Activated CD8-positive, alpha-beta T cell treated with anti-CD3 and anti-CD28 coated beads for 36 hours (primary cell): Measurements from ENCODE around the gene PLEKHB1. TPM values are rescaled to one million over a fixed set of nuclear protein-coding genes. Genes with fewer than 3 reads are reported as not detected.

Experiments
- ATAC-seq: fragments of 200-7000 bp; cut with Tn5 transposase; one replicate; pipeline ENCODE4 v1.10.0; 2021; ENCODE audit warnings: mild to moderate bottlenecking, moderate library complexity
- CTCF ChIA-PET: fragments of 350-600 bp; sonication (Branson Sonifier 250); formaldehyde crosslinking; loops from one replicate; lab custom pipeline; 2021; ENCODE audit warnings: antibody characterized with exemption; lab: Charles Lee
- POLR2A ChIA-PET: fragments of 350-600 bp; sonication (Branson Sonifier 250); formaldehyde crosslinking; loops from one replicate; lab custom pipeline; 2021; ENCODE audit warnings: antibody characterized with exemption; lab: Charles Lee
- DNase-seq: peaks from one replicate; pipeline ENCODE4 v3.0.0-alpha.2; 2020
- H3K27ac Mint-ChIP-seq: one replicate; pipeline ENCODE4 v1.8.0; 2021; ENCODE audit warnings: mild to moderate bottlenecking, mixed read lengths
- H3K27me3 Mint-ChIP-seq: one replicate; pipeline ENCODE4 v1.8.0; 2021; ENCODE audit warnings: mixed read lengths
- H3K36me3 Mint-ChIP-seq: one replicate; pipeline ENCODE4 v1.8.0; 2021; ENCODE audit warnings: low read depth, mixed read lengths
- H3K4me1 Mint-ChIP-seq: one replicate; pipeline ENCODE4 v1.8.0; 2021; ENCODE audit warnings: low read depth, mixed read lengths
- H3K4me3 Mint-ChIP-seq: one replicate; pipeline ENCODE4 v1.8.0; 2021; ENCODE audit warnings: mild to moderate bottlenecking, moderate library complexity, mixed read lengths
- H3K9me3 Mint-ChIP-seq: one replicate; pipeline ENCODE4 v1.8.0; 2021; ENCODE audit warnings: mixed read lengths
- CTCF ChIP-seq: fragments of 200-600 bp; IDR thresholded peaks from one replicate; pipeline ENCODE4 v1.8.0; 2022; ENCODE audit warnings: antibody characterized with exemption, mild to moderate bottlenecking
- intact Hi-C: fragments of 100-400 bp; cut with micrococcal nuclease; formaldehyde crosslinking; loops from one replicate; pipeline ENCODE4 v1.10.0; 2022
- total RNA-seq, 2 experiments: library from RNA; stranded (reverse); gene quantifications; one replicate each; pipeline ENCODE4 v1.2.3, GENCODE V29; 2021

Gene PLEKHB1
- total RNA-seq, 2 experiments from 2014 or later, result 8.6 to 11.8 TPM

GRCh38 chr11:73649206-73649605, 2.8 kb downstream of the PLEKHB1 start:
- no peak overlapping the region for H3K27ac Mint-ChIP-seq
- POLR2A ChIA-PET, result no interaction called here
- ATAC-seq, result no peak
- intact Hi-C loops, result no loop called here
- no peak for TF ChIP-seq CTCF
- H3K27me3 Mint-ChIP-seq, result no peaks in the 10 kb centered on the region
- CTCF ChIA-PET, result interaction anchor here (2.6 to 6.3 kb wide), 3 partner anchors 12 to 298 kb away, joined by 9 to 56 read pairs (median 44); no protein-coding TSS in a partner anchor
- no peaks in the 10 kb centered on the region for H3K36me3 Mint-ChIP-seq
- H3K9me3 Mint-ChIP-seq, result no peaks in the 10 kb centered on the region
- H3K4me3 Mint-ChIP-seq, result no peak overlapping the region
- DNase-seq, result no peak
- peaks cover 12% of the 10 kb centered on the region for H3K4me1 Mint-ChIP-seq

- H3K4me3 Mint-ChIP-seq, result no peak overlapping the region
- DNase-seq (no peak), ATAC-seq (no peak)
- no peaks in the 10 kb centered on the region for H3K9me3 Mint-ChIP-seq
- no peaks in the 10 kb centered on the region for H3K27me3 Mint-ChIP-seq
- intact Hi-C loops, result no loop called here
- H3K27ac Mint-ChIP-seq, result no peak overlapping the region
- CTCF ChIA-PET, result interaction anchor here (6.0 to 6.3 kb wide), 2 partner anchors 11 to 25 kb away, joined by 44 to 56 read pairs; no protein-coding TSS in a partner anchor
- H3K4me1 Mint-ChIP-seq, result peaks cover 12% of the 10 kb centered on the region
- TF ChIP-seq CTCF, result no peak
- H3K36me3 Mint-ChIP-seq, result no peaks in the 10 kb centered on the region
- POLR2A ChIA-PET, result no interaction called here
Measured at GRCh38 chr11:73650400-73650799, 4.0 kb downstream of the PLEKHB1 start.

- CTCF ChIA-PET, result interaction anchor here (6.3 kb wide), 1 partner anchor 10 kb away, joined by 56 read pairs; no protein-coding TSS in a partner anchor
- Mint-ChIP-seq H3K27me3 (no peaks in the 10 kb centered on the region), H3K4me1 (peaks cover 14% of the 10 kb centered on the region), H3K4me3 (no peak overlapping the region), H3K36me3 (no peaks in the 10 kb centered on the region), H3K9me3 (no peaks in the 10 kb centered on the region), H3K27ac (no peak overlapping the region)
- intact Hi-C loops, result no loop called here
- no peak for TF ChIP-seq CTCF
- ATAC-seq, result no peak
- POLR2A ChIA-PET, result no interaction called here
- no peak for DNase-seq
Measured at GRCh38 chr11:73651252-73651651, 4.9 kb downstream of the PLEKHB1 start.

GRCh38 chr11:73651661-73652045, 5.3 kb downstream of the PLEKHB1 start:
- H3K4me3 Mint-ChIP-seq, result no peak overlapping the region
- no peaks in the 10 kb centered on the region for H3K36me3 Mint-ChIP-seq
- no peaks in the 10 kb centered on the region for H3K9me3 Mint-ChIP-seq
- H3K4me1 Mint-ChIP-seq, result peaks cover 13% of the 10 kb centered on the region
- POLR2A ChIA-PET, result no interaction called here
- intact Hi-C loops, result no loop called here
- CTCF ChIA-PET, result interaction anchor here (6.3 kb wide), 1 partner anchor 10 kb away, joined by 56 read pairs; no protein-coding TSS in a partner anchor
- TF ChIP-seq CTCF, result no peak
- no peak overlapping the region for H3K27ac Mint-ChIP-seq
- DNase-seq (no peak), ATAC-seq (no peak)
- H3K27me3 Mint-ChIP-seq, result no peaks in the 10 kb centered on the region

GRCh38 chr11:73652046-73652730, 5.8 kb downstream of the PLEKHB1 start:
- H3K36me3 Mint-ChIP-seq, result no peaks in the 10 kb centered on the region
- POLR2A ChIA-PET, result no interaction called here
- H3K4me3 Mint-ChIP-seq, result no peak overlapping the region
- H3K4me1 Mint-ChIP-seq, result peaks cover 8% of the 10 kb centered on the region
- H3K27me3 Mint-ChIP-seq, result no peaks in the 10 kb centered on the region
- no peak for TF ChIP-seq CTCF
- no peak for DNase-seq
- ATAC-seq, result no peak
- intact Hi-C loops, result no loop called here
- no peaks in the 10 kb centered on the region for H3K9me3 Mint-ChIP-seq
- CTCF ChIA-PET, result no interaction called here
- H3K27ac Mint-ChIP-seq, result no peak overlapping the region
